LNCaP clone FGC (cell line): ENCODE results near the gene TTC3.
"Not testable (repeated sequence)": the region's sequence is repeated elsewhere in the genome, so short reads cannot be mapped to it uniquely, and the experiment has no call there.

ENCODE experiments used
- DNase-seq: peaks from one replicate; pipeline ENCODE4 v3.0.0-alpha.2; 2011; ENCODE audit warnings: low read depth
- H3K4me3 ChIP-seq: 2 replicates; pipeline ENCODE4 v1.5.1; 2011; ENCODE audit warnings: mild to moderate bottlenecking, low read depth, low read length, control low read depth
- TF ChIP-seq, protein P1 (sequence below): IDR thresholded peaks from 2 replicates; pipeline ENCODE4 v1.5.1; 2012; ENCODE audit warnings: mild to moderate bottlenecking; ENCODE audit not compliant: control insufficient read depth, insufficient read depth; ENCODE audit errors: extremely low read depth

The TTC3 gene, protein sequence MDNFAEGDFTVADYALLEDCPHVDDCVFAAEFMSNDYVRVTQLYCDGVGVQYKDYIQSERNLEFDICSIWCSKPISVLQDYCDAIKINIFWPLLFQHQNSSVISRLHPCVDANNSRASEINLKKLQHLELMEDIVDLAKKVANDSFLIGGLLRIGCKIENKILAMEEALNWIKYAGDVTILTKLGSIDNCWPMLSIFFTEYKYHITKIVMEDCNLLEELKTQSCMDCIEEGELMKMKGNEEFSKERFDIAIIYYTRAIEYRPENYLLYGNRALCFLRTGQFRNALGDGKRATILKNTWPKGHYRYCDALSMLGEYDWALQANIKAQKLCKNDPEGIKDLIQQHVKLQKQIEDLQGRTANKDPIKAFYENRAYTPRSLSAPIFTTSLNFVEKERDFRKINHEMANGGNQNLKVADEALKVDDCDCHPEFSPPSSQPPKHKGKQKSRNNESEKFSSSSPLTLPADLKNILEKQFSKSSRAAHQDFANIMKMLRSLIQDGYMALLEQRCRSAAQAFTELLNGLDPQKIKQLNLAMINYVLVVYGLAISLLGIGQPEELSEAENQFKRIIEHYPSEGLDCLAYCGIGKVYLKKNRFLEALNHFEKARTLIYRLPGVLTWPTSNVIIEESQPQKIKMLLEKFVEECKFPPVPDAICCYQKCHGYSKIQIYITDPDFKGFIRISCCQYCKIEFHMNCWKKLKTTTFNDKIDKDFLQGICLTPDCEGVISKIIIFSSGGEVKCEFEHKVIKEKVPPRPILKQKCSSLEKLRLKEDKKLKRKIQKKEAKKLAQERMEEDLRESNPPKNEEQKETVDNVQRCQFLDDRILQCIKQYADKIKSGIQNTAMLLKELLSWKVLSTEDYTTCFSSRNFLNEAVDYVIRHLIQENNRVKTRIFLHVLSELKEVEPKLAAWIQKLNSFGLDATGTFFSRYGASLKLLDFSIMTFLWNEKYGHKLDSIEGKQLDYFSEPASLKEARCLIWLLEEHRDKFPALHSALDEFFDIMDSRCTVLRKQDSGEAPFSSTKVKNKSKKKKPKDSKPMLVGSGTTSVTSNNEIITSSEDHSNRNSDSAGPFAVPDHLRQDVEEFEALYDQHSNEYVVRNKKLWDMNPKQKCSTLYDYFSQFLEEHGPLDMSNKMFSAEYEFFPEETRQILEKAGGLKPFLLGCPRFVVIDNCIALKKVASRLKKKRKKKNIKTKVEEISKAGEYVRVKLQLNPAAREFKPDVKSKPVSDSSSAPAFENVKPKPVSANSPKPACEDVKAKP (N-terminal part only)

DNA sequence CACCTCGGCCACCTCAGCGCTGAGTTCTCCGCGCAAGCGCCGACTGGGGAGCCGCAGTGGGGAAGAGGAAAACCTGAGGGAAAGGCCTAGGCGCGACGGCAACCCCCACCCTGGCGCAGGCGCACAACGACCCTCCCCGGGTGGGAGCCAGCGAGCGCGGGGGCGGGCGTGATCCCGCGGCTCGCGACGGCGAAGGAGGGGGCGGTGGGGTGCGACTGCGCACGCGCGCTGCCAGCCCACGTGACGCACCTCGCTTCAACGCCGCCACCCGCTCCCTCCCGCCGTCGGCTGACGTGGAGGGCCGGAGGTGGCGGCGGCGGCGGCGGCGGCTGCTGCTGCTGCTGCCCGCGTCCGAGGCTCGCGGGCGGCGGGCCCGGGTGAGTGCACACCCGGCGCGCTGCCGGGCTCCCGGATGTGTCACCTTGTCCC, at the start of gene TTC3, which contains the start of gene PIGP:
TTC3 (plus strand) TSS at position 267 of the 429 bp plus-strand sequence. CDS start 14,004 bp downstream, outside the sequence.
PIGP (minus strand) TSS at position 84 of the 429 bp plus-strand sequence. CDS start 556 bp downstream, outside the sequence.
- H3K4me3 ChIP-seq = peak within 1 kb of the TSS; percentile 93
- TF ChIP-seq, protein P1, sequence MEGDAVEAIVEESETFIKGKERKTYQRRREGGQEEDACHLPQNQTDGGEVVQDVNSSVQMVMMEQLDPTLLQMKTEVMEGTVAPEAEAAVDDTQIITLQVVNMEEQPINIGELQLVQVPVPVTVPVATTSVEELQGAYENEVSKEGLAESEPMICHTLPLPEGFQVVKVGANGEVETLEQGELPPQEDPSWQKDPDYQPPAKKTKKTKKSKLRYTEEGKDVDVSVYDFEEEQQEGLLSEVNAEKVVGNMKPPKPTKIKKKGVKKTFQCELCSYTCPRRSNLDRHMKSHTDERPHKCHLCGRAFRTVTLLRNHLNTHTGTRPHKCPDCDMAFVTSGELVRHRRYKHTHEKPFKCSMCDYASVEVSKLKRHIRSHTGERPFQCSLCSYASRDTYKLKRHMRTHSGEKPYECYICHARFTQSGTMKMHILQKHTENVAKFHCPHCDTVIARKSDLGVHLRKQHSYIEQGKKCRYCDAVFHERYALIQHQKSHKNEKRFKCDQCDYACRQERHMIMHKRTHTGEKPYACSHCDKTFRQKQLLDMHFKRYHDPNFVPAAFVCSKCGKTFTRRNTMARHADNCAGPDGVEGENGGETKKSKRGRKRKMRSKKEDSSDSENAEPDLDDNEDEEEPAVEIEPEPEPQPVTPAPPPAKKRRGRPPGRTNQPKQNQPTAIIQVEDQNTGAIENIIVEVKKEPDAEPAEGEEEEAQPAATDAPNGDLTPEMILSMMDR = no peak
- peak; percentile 55 for DNase-seq

DNA sequence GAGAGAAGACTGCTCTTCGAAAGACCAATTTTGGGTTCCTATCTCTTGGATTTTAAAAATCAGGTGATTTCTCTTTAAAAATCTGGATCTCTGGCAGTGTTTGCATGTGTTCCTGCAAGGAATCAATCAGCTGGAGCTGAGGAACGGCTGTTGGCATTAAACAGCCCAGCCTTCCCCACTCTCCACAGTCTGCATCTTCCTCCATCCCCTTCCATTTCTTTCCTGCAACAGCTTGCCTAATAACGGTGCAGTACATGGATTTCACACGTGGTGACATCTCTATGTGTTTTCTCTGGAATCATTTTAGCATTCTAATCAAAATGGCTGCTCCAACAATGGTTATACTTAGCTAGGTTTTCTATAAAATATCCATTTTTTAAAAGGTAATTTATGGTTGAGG, 46.6 kb upstream of the TTC3 start:
- no peak for DNase-seq
- TF ChIP-seq, protein P1 = no peak

DNA sequence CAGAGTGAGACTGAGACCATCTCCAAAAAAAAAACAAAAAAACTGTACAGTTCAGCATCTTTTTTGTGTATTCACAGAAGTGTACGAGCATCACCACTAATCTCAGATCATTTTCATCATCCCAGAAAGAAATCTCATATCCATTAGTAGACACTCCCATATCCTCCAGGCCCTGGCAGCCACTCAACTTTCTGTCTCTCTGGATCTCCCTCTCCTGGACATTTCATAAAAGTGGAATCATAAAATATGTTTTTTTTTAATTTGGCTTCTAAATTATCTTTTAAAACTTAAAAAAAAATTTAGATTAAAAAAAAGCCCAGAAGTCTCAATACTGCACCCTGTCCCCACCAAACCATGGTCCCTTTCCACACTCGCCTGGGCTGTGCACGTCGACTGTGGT, 44.5 kb upstream of the TTC3 start:
- TF ChIP-seq, protein P1 = no peak
- no peak for DNase-seq
- no peak overlapping the region for H3K4me3 ChIP-seq

More for the DNA sequence above, 46.6 kb upstream of the TTC3 start:
- no peak overlapping the region for H3K4me3 ChIP-seq

DNA sequence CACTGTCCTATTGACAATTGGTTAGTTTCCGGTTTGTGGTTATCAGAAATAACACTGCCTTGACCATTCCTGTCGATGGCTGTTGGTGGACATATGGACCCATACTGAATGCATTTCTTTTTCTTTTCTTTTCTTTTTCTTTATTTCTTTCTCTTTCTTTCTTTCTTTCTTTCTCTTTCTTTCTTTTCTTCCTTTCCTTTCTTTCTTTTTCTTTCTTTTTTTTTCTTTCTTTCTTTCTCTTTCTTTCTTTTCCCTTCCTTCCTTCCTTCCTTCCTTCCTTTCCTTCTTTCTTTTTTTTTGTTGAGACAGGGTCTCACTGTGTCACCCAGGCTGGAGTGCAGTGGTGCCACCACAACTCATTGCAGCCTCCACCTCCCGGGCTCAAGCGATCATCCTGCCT, 42.2 kb upstream of the TTC3 start:
- TF ChIP-seq, protein P1 = no peak
- H3K4me3 ChIP-seq = no peak overlapping the region
- no peak for DNase-seq

DNA sequence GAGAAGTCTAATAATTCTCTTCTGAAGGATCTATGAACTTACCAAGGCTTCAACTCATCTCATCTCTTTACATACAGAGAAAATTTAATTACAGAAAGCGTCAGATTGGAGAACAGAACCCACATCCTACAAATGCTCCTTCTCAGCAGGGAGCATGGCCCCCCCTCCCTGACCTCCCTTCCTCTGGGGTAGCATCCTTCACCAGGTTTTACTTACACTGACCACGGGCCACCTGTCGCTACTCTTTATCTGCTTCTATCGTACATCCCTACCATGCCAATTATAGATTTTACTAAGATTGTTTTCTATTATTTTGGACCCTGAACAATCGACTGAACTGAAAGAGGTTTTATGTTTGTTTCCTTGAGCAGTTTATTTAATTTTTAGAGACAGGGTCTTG, 40.8 kb upstream of the TTC3 start:
- no peak overlapping the region for H3K4me3 ChIP-seq
- no peak for DNase-seq
- TF ChIP-seq, protein P1 = no peak

DNA sequence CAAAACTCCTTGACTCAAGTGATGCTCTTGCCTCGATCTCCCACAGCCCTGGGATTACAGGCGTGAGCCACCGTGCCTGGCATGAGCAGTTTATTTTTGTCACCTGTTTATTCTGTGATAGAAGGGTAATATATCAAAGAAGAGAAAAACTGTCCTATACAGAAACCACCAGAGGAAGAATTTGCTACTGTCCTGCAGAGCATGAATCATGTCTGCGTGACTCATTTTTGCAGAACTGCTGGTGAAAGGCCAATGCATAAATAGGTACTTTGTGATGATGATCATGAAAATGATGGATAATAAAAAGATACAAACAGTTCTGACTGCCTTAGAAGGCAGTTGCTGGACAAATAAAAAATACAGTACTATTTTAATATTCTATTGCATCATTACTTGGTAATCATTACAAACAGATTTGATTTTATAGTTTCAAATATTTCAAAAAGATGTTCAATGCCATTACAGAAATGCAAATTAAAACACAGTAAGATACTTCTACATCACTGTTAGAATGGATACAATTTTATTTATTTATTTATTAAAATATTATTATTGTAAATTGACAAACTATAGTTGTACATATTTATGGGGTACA, 40.1 kb upstream of the TTC3 start:
- DNase-seq = no peak
- no peak overlapping the region for H3K4me3 ChIP-seq
- TF ChIP-seq, protein P1 = no peak

DNA sequence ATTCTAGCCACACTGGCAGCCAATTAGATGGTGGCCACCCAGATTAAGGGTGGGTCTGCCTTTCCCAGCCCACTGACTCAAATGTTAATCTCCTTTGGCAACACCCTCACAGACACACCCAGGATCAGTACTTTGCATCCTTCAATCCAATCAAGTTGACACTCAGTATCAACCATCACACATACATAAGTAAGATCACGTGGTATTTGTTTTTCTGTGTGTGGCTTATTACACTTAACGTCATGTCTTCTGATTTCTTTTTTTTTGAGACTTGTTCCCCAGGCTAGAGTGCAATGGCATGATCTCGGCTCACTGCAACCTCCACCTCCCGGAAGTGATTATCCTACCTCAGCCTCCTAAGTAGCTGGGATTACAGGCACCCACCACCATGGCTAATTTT, 38.7 kb upstream of the TTC3 start:
- DNase-seq, H3K4me3 ChIP-seq: not testable (repeated sequence)
